Measurements from ENCODE around the gene DPEP1. TPM values are rescaled to one million over a fixed set of nuclear protein-coding genes. Genes with fewer than 3 reads are reported as not detected.
"Not testable (repeated sequence)": the region's sequence is repeated elsewhere in the genome, so short reads cannot be mapped to it uniquely, and the experiment has no call there.

DPEP1 gene
- polyA plus RNA-seq, 1 donor (not counting 4 experiments of a cell fraction or from before 2014, with no cell fraction given): 0.13 TPM

GRCh38 chr16:89570342-89570923, 43.0 kb upstream of the DPEP1 start:
- FAIRE-seq (no peak), DNase-seq (ENCODE audit: low read depth, low spot score) (no peak)
- no peaks in the 10 kb centered on the region for H3K79me2 ChIP-seq (ENCODE audit: control insufficient read depth, insufficient read depth, low read length)
- H3K4me1 ChIP-seq (ENCODE audit: control insufficient read depth, extremely low read depth, insufficient read depth, low read length): peaks cover 11% of the 10 kb centered on the region
- no peaks in the 10 kb centered on the region for H3K9me1 ChIP-seq (ENCODE audit: control insufficient read depth, extremely low read depth, insufficient read depth, low read length)
- dilution Hi-C loops (cut with MboI; ENCODE audit: extremely low pct_ligation_motif_present, low sequenced_read_pairs): no loop called here
- H4K20me1 ChIP-seq (ENCODE audit: control insufficient read depth, extremely low read depth, insufficient read depth, low read length): peaks cover 9% of the 10 kb centered on the region
- H3K9me3 ChIP-seq (ENCODE audit: control insufficient read depth, low read depth, low read length): no peaks in the 10 kb centered on the region
- no peak overlapping the region for H3K4me2 ChIP-seq (ENCODE audit: control insufficient read depth, extremely low read depth, insufficient read depth, low read depth, low read length)
- no peak overlapping the region for H3K27ac ChIP-seq (ENCODE audit: control insufficient read depth, insufficient read depth, low read length)
- H3K27me3 ChIP-seq (ENCODE audit: control insufficient read depth, extremely low read depth, insufficient read depth, low read length): peaks cover 26% of the 10 kb centered on the region
- H3K4me3 ChIP-seq (ENCODE audit: control insufficient read depth in 2 of 3, extremely low read depth in 1 of 3, insufficient read depth in 2 of 3, low read depth in 1 of 3, low read length in 3 of 3): no peak overlapping the region
- no peaks in the 10 kb centered on the region for H3K36me3 ChIP-seq (ENCODE audit: control insufficient read depth in 2 of 2, extremely low read depth in 1 of 2, insufficient read depth in 2 of 2, low read length in 2 of 2)
- TF ChIP-seq EZH2 (IDR thresholded peaks at IDR 0.05; ENCODE audit: low read length) (no peak), CTCF (optimal IDR thresholded peaks at IDR 0.05 in 1 of 3, IDR thresholded peaks at IDR 0.05 in 1 of 3, conservative IDR thresholded peaks at IDR 0.05 in 1 of 3; ENCODE audit: extremely low read depth in 1 of 3, insufficient read depth in 2 of 3, low read length in 3 of 3) (no peak)
- no peak overlapping the region for H2AFZ ChIP-seq (ENCODE audit: control insufficient read depth, low read length)
- no peak overlapping the region for H3K9ac ChIP-seq (ENCODE audit: control insufficient read depth, extremely low read depth, insufficient read depth, low read length)

- H3K9me1 ChIP-seq (ENCODE audit: control insufficient read depth, extremely low read depth, insufficient read depth, low read length); FAIRE-seq; dilution Hi-C loops (cut with MboI; ENCODE audit: extremely low pct_ligation_motif_present, low sequenced_read_pairs); H3K4me1 ChIP-seq (ENCODE audit: control insufficient read depth, extremely low read depth, insufficient read depth, low read length); H4K20me1 ChIP-seq (ENCODE audit: control insufficient read depth, extremely low read depth, insufficient read depth, low read length); H3K4me3 ChIP-seq (ENCODE audit: control insufficient read depth in 2 of 3, extremely low read depth in 1 of 3, insufficient read depth in 2 of 3, low read depth in 1 of 3, low read length in 3 of 3); H3K4me2 ChIP-seq (ENCODE audit: control insufficient read depth, extremely low read depth, insufficient read depth, low read depth, low read length); H2AFZ ChIP-seq (ENCODE audit: control insufficient read depth, low read length); H3K79me2 ChIP-seq (ENCODE audit: control insufficient read depth, insufficient read depth, low read length); H3K27ac ChIP-seq (ENCODE audit: control insufficient read depth, insufficient read depth, low read length); DNase-seq (ENCODE audit: low read depth, low spot score); H3K9ac ChIP-seq (ENCODE audit: control insufficient read depth, extremely low read depth, insufficient read depth, low read length); H3K36me3 ChIP-seq (ENCODE audit: control insufficient read depth in 2 of 2, extremely low read depth in 1 of 2, insufficient read depth in 2 of 2, low read length in 2 of 2); H3K9me3 ChIP-seq (ENCODE audit: control insufficient read depth, low read depth, low read length): not testable (repeated sequence)
- H3K27me3 ChIP-seq (ENCODE audit: control insufficient read depth, extremely low read depth, insufficient read depth, low read length): peaks cover 26% of the 10 kb centered on the region
Measured at GRCh38 chr16:89570983-89571598, 42.4 kb upstream of the DPEP1 start.

Measured in keratinocyte (primary cell).